Glutamatergic neuron (in vitro differentiated cells): Measurements from ENCODE around the gene CCDC87. TPM values are rescaled to one million over a fixed set of nuclear protein-coding genes. Genes with fewer than 3 reads are reported as not detected.

Source experiments
- DNase-seq: peaks from one replicate; pipeline ENCODE4 v3.0.0; 2022
- H3K27ac Mint-ChIP-seq: one replicate; pipeline ENCODE4 v1.8.0; 2020; ENCODE audit warnings: mild to moderate bottlenecking, mixed read lengths, inconsistent platforms; ENCODE audit not compliant: unreplicated experiment
- H3K27me3 Mint-ChIP-seq: one replicate; pipeline ENCODE4 v1.8.0; 2020; ENCODE audit warnings: mild to moderate bottlenecking, moderate library complexity, mixed read lengths, inconsistent platforms; ENCODE audit not compliant: unreplicated experiment
- H3K36me3 Mint-ChIP-seq: one replicate; pipeline ENCODE4 v1.8.0; 2020; ENCODE audit warnings: mild to moderate bottlenecking, mixed read lengths, inconsistent platforms; ENCODE audit not compliant: unreplicated experiment
- H3K4me1 Mint-ChIP-seq: one replicate; pipeline ENCODE4 v1.8.0; 2020; ENCODE audit warnings: mild to moderate bottlenecking, low read depth, mixed read lengths, inconsistent platforms; ENCODE audit not compliant: unreplicated experiment
- H3K4me3 Mint-ChIP-seq: one replicate; pipeline ENCODE4 v1.8.0; 2020; ENCODE audit warnings: mild to moderate bottlenecking, mixed read lengths, inconsistent platforms; ENCODE audit not compliant: unreplicated experiment
- H3K9me3 Mint-ChIP-seq: one replicate; pipeline ENCODE4 v1.8.0; 2020; ENCODE audit warnings: mild to moderate bottlenecking, moderate library complexity, mixed read lengths, inconsistent platforms; ENCODE audit not compliant: unreplicated experiment
- total RNA-seq: library from RNA; stranded (reverse); fragmentation: NEBNext Ultra II Directional; extraction: Animal tissue kit (Norgen Biotek cat#: 25700); gene quantifications from one replicate; pipeline ENCODE4 v1.2.1, GENCODE V29; 2021; ENCODE audit not compliant: unreplicated experiment
- TF ChIP-seq, protein P1 (sequence below): fragments of 200-600 bp; sonication (generic); IDR thresholded peaks from one replicate; pipeline ENCODE4 v1.5.0; 2021; ENCODE audit not compliant: partially characterized antibody, unreplicated experiment

The CCDC87 gene
- total RNA-seq, 1 donor from 2014 or later, result 0.51 TPM

DNA sequence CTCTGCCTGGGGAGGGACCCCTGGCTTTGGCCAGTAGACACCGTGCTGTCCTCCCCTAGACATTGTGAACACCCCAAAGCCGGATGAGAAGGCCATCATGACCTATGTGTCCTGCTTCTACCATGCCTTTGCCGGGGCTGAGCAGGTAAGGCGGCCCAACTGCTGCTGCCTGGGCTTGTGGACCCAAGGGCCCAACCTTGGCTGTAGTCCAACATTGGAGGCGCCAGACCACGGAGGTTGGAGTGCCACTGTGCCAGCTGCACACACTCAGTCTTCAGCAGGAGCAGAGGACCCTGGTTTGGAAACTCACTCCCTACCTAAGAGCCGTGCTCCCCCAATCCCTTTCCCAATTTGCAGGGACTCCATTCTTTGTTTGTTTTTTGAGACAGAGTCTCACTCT, 36.8 kb downstream of the CCDC87 start:
- H3K27me3 Mint-ChIP-seq, result peaks cover 6% of the 10 kb centered on the region
- H3K4me1 Mint-ChIP-seq, result peaks cover under 1% of the 10 kb centered on the region
- no peak overlapping the region for H3K27ac Mint-ChIP-seq
- H3K9me3 Mint-ChIP-seq, result peaks cover 5% of the 10 kb centered on the region
- H3K4me3 Mint-ChIP-seq, result no peak overlapping the region
- no peak for DNase-seq
- TF ChIP-seq, protein P1, sequence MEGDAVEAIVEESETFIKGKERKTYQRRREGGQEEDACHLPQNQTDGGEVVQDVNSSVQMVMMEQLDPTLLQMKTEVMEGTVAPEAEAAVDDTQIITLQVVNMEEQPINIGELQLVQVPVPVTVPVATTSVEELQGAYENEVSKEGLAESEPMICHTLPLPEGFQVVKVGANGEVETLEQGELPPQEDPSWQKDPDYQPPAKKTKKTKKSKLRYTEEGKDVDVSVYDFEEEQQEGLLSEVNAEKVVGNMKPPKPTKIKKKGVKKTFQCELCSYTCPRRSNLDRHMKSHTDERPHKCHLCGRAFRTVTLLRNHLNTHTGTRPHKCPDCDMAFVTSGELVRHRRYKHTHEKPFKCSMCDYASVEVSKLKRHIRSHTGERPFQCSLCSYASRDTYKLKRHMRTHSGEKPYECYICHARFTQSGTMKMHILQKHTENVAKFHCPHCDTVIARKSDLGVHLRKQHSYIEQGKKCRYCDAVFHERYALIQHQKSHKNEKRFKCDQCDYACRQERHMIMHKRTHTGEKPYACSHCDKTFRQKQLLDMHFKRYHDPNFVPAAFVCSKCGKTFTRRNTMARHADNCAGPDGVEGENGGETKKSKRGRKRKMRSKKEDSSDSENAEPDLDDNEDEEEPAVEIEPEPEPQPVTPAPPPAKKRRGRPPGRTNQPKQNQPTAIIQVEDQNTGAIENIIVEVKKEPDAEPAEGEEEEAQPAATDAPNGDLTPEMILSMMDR, result no peak
- H3K36me3 Mint-ChIP-seq, result no peaks in the 10 kb centered on the region

DNA sequence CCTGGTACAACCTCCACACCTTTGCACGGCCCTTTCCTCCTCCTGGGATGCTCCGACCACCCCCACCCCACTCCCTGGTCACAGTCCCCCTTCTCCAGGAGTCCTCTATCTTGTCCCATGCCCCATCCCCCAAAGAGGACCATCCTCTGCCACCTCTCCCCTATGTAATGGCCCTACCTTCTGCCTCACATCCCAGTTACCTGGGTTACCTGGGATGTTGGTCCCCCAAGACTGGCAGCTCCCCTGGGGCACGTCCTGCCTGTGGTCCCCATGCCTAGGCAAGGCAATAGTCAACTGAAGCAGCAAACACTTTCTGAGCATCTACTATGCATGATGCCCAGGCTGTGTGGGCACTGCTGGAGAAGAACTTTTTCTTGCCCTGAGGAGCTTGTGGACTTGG, 37.4 kb downstream of the CCDC87 start:
- no peak overlapping the region for H3K4me3 Mint-ChIP-seq
- no peak for DNase-seq
- TF ChIP-seq, protein P1, result no peak
- no peak overlapping the region for H3K27ac Mint-ChIP-seq
- H3K27me3 Mint-ChIP-seq, result peaks cover 3% of the 10 kb centered on the region
- H3K36me3 Mint-ChIP-seq, result no peaks in the 10 kb centered on the region
- H3K9me3 Mint-ChIP-seq, result peaks cover 5% of the 10 kb centered on the region
- H3K4me1 Mint-ChIP-seq, result no peaks in the 10 kb centered on the region

DNA sequence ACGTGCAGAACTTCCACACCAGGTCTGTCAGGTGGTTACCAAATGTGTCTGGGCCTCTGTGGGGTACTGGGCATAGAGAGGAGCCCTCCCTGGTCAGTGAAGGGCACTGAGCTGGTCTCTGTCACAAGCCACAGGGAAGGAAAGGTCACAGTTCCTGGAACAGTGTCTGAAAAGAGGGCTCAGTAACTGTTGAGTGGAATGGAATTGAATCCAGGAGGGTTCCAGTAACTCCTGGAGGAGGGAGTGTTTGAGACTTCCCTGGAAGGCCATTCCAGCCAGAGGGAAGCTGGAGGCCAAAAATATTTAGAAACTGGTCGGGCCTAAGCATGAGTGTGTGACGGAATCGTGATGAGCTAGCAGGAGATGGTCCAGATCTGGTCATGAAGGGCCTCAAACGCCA, 38.3 kb downstream of the CCDC87 start:
- peaks cover 7% of the 10 kb centered on the region for H3K27me3 Mint-ChIP-seq
- peaks cover 5% of the 10 kb centered on the region for H3K9me3 Mint-ChIP-seq
- H3K27ac Mint-ChIP-seq, result no peak overlapping the region
- DNase-seq, result no peak
- H3K4me1 Mint-ChIP-seq, result no peaks in the 10 kb centered on the region
- H3K4me3 Mint-ChIP-seq, result no peak overlapping the region
- H3K36me3 Mint-ChIP-seq, result no peaks in the 10 kb centered on the region
- TF ChIP-seq, protein P1, result no peak

DNA sequence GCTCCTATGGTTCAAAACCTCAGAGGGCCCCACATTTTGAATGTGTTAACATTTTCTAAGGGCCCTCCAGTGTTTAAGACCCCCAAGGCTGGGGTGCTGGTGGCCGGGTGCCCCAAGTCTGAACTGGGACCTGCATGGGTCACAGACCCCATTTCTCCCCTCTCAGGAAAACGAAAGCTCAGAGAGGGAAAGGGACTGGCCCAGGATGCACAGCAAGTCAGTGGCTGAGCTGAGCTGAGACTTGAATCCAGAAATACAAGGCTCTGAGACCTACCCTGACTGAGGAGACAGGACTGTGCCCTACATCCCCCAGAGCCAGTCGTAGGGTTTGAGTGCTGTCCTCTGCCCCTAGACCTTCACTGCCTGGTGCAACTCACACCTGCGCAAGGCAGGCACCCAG, 42.0 kb downstream of the CCDC87 start:
- H3K27me3 Mint-ChIP-seq, result peaks cover 12% of the 10 kb centered on the region
- TF ChIP-seq, protein P1, result no peak
- H3K4me1 Mint-ChIP-seq, result peaks cover 14% of the 10 kb centered on the region
- H3K27ac Mint-ChIP-seq, result no peak overlapping the region
- no peak overlapping the region for H3K4me3 Mint-ChIP-seq
- no peaks in the 10 kb centered on the region for H3K36me3 Mint-ChIP-seq
- no peak for DNase-seq
- peaks cover 1% of the 10 kb centered on the region for H3K9me3 Mint-ChIP-seq

DNA sequence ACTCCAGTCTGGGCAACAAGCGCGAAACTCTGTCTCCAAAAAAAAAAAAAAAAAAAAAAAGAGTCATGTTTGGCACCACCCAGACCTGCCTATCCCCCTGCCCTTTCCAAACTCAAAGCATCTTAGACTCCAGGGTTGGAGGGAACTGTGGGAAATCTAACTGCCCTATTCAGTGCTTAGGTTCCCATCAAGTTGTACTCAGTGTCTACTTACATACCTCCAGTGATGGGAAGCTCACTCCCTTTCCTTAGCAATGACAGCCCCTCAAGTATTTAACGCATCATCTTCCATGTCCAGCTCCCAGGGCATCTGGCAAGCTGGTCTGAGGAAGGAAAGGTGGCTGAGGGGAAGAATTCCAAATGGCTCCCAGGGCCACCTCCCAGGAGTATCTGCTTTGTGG, 43.2 kb downstream of the CCDC87 start:
- Mint-ChIP-seq H3K4me3 (no peak overlapping the region), H3K36me3 (no peaks in the 10 kb centered on the region), H3K27me3 (peaks cover 9% of the 10 kb centered on the region), H3K4me1 (peaks cover 17% of the 10 kb centered on the region), H3K9me3 (peaks cover 1% of the 10 kb centered on the region), H3K27ac (no peak overlapping the region)
- TF ChIP-seq, protein P1, result no peak
- DNase-seq, result no peak
